ENCODE measurements around the gene FDXR.

FDXR gene

GRCh38 chr17:74854792-74855191, 18.0 kb downstream of the FDXR start:
- DNase-seq = no peak

- DNase-seq = no peak
Measured at GRCh38 chr17:74853669-74854068, 19.1 kb downstream of the FDXR start.

GRCh38 chr17:74853048-74853397, 19.8 kb downstream of the FDXR start:
- no peak for DNase-seq

- DNase-seq = peak; percentile 69
Measured at GRCh38 chr17:74852237-74853047, 20.4 kb downstream of the FDXR start.

- no peak for DNase-seq
Measured at GRCh38 chr17:74851612-74852236, 21.1 kb downstream of the FDXR start.

GRCh38 chr17:74850914-74851313, 21.9 kb downstream of the FDXR start:
- no peak for DNase-seq

- no peak for DNase-seq
Measured at GRCh38 chr17:74850310-74850709, 22.5 kb downstream of the FDXR start.

GRCh38 chr17:74848656-74849399, 24.0 kb downstream of the FDXR start:
- no peak for DNase-seq

- no peak for DNase-seq
Measured at GRCh38 chr17:74846621-74847020, 26.2 kb downstream of the FDXR start.

- no peak for DNase-seq
Measured at GRCh38 chr17:74843352-74843627, 29.5 kb downstream of the FDXR start.

- DNase-seq = no peak
Measured at GRCh38 chr17:74842599-74843351, 30.0 kb downstream of the FDXR start.

- DNase-seq = no peak
Measured at GRCh38 chr17:74842146-74842598, 30.6 kb downstream of the FDXR start.

GRCh38 chr17:74840989-74841666, 31.7 kb downstream of the FDXR start:
- DNase-seq = no peak

GRCh38 chr17:74839990-74840852, 32.6 kb downstream of the FDXR start:
- no peak for DNase-seq

- no peak for DNase-seq
Measured at GRCh38 chr17:74838274-74838673, 34.5 kb downstream of the FDXR start.

GRCh38 chr17:74836691-74837467, 35.9 kb downstream of the FDXR start:
- DNase-seq = no peak

GRCh38 chr17:74836191-74836590, 36.6 kb downstream of the FDXR start:
- DNase-seq = no peak

GRCh38 chr17:74833501-74834377, 39.1 kb downstream of the FDXR start:
- no peak for DNase-seq

GRCh38 chr17:74832421-74832820, 40.4 kb downstream of the FDXR start:
- no peak for DNase-seq
